NCI-H146 (cell line): ENCODE data around the gene COASY.
"Not testable (repeated sequence)": the region's sequence is repeated elsewhere in the genome, so short reads cannot be mapped to it uniquely, and the experiment has no call there.

Experiments
- DNase-seq: peaks from one replicate; lab custom pipeline; 2025; lab: John Stamatoyannopoulos, UW

Gene COASY

DNA sequence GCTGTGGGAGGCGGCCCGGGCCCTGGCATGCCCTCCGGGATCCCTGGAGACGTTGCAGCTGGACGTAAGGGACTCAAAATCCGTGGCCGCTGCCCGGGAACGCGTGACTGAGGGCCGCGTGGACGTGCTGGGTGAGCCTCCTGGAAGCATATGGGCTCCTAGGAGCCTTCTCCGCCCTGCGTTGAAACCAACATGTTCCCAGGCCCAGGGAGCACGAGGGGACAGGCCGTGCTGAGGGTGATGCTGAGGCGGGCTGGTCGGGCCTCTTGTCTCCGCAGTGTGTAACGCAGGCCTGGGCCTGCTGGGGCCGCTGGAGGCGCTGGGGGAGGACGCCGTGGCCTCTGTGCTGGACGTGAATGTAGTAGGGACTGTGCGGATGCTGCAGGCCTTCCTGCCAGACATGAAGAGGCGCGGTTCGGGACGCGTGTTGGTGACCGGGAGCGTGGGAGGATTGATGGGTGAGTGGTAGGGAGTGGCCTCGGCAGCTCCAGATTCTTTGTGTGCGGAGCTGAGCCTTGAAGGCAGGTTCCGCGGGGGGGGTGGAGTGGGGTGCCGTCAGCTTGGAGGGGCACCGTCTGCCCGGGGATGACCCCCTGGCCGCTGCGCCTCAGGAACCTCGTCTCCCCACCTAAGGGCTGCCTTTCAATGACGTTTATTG is 8.7 kb upstream of the COASY start:
- DNase-seq, result no peak

DNA sequence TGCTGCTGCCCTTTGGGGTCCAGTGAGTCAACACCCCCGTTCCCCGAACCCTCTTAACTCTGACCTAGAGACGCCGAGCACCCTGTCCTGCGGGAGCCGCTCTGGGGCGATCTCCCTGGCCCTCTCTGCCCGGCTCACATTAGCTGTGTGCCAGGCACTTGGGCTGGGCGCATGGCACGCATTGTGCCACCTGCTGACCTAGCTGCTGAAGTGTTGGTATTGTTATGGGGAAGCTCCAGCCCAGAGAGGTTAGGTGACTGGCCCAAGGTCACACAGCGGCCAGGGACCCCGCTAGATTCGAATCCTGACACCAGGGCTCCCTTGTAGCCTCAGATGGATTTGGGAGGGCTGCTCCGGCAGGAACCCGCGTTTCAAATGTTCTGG is 8.1 kb upstream of the COASY start:
- DNase-seq, result no peak

DNA sequence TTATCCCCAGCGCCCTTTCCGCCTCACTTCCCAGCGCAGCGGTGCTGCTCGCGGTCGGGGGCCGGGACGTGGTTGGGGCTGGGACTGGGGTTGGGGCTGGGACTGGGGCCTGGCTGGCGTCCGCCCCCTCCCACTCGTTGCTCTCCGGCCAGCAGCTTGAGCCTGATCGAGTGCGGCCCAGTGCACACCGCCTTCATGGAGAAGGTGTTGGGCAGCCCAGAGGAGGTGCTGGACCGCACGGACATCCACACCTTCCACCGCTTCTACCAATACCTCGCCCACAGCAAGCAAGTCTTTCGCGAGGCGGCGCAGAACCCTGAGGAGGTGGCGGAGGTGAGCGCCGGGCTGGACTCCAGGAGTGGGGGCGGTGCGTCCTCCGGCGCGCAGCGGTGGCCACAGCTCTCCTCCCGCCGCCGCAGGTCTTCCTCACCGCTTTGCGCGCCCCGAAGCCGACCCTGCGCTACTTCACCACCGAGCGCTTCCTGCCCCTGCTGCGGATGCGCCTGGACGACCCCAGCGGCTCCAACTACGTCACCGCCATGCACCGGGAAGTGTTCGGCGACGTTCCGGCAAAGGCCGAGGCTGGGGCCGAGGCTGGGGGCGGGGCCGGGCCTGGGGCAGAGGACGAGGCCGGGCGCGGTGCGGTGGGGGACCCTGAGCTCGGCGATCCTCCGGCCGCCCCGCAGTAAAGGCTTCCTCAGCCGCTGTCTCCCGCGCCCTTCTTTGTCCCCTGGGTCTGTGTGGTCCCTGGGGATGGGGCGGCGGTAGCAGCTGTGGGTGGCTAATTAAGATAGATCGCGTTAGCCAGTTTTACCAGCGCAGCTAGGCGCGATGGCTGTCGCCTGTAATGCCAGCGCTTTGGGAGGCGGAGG is 7.5 kb upstream of the COASY start:
- peak; percentile 87 for DNase-seq

DNA sequence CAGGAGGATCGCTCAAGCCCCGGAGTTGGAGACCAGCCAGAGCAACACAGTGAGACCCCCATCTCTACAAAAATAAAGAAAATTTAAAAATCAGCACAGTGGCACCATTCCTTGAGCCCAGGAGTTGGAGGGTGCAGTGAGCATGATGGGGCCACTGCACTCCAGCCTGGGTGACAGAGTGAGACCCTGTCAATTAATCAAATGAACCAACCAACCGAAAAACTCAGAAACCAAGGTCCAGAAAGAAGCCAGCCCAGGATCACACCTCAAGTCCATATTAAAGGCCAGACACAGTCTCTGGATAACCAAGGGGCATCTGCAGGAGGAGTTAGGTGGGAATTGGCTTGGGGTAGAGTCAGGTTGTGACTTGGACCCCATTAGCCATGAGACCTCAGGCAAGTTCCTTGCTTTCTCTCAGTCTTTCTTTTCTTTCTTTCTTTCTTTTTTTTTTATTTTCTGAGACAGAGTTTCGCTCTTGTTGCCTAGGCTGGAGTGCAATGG is 6.8 kb upstream of the COASY start:
- no peak for DNase-seq

DNA sequence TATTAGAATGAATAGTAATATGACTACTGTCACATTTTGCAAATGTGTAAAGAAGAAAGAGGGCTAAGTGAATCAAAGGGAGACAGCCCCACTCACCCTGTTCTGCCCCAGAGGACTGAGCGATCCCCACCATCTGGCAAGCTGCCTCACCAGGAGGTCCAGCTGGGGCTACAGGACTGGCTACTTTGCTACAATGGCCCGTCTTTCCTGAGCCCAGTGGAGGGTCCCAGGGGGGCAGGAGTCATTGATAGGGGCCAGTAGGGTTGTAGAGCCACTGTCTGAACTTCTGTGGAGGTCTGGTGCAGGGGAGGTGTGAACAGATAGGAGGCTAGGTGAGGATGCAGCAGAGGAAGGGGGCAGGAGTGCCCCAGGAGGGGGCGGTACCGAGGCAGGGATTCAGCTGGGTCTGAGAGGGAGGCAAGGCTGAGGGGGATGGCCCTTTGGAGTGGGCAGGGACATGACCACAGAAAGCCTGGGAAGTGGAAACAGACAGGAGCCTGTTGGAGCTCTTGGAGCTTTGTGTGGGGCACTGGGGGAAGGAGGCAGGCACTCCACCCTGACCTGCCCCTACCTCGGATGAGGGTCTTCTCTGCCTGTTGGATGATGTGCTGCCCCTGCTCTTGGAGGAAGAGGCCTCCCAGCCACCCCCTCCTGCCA is 5.9 kb upstream of the COASY start:
- DNase-seq, result not testable (repeated sequence)

DNA sequence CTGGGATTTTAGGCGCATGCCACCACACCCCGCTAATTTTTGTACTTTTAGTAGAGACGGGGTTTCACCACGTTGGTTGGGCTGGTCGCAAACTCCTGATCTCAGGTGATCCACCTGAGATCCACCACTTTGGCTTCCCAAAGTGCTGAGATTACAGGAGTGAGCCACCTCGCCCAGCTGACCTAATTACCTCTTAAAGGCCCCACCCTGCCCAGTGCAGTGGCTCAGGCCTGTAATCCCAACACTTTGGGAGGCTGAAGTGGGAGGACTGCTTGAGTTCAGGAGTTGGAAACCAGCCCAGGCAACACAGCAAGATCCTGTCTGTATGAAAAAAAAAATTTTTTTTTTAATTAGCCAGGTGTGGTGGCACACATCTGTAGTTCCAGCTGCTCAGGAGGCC is 2.9 kb upstream of the COASY start:
- no peak for DNase-seq

DNA sequence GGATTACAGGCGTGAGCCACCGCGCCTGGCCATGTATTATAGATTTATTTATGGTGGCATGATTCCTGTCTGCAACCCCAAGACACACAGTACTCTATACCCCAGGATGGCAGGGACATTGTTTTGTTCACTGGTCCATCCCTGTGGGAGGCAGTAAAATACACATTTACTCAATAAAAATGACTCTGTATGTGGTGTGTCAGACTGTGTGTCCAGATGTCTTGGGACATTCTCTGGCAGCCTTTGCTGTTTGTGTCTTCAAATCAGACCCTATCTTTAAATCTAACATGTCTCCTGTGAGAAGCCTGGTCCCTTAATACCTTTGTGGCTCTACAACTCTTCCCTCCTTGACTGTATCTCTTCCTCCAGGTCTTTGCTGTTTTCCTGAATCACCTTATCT is 1.7 kb upstream of the COASY start:
- peak; percentile 13 for DNase-seq

DNA sequence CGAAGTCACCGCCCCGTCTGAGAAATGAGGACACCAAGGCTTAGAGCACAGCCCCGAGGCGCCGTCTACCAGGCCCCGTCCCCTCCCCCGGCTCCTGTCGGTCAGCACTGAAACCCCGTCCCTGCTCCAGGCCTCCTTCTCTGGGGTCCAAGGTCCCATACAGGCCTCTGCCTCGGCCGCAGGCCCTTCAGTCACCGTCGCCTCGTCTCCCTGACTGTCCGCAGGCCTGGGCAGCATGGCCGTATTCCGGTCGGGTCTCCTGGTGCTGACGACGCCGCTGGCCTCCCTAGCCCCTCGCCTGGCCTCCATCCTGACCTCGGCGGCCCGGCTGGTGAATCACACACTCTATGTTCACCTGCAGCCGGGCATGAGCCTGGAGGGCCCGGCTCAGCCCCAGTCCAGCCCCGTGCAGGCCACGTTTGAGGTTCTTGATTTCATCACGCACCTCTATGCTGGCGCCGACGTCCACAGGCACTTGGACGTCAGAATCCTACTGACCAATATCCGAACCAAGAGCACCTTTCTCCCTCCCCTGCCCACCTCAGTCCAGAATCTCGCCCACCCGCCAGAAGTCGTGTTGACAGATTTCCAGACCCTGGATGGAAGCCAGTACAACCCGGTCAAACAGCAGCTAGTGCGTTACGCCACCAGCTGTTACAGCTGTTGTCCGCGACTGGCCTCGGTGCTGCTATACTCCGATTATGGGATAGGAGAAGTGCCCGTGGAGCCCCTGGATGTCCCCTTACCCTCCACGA is 617 bp downstream of the COASY start:
- DNase-seq, result no peak

DNA sequence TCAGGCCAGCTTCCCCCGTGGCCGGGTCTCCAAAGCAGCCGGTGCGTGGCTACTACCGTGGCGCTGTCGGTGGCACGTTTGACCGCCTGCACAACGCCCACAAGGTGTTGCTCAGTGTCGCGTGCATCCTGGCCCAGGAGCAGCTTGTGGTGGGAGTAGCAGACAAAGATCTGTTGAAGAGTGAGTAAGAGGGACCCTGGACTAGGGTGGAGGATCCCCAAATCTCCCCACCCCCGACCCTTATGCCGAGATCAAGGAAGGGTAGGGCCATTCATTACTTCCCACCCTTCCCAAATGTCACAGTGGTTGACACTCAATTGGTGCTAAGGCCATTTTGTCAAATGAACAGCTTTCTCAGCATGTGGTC is 1.2 kb downstream of the COASY start:
- no peak for DNase-seq

DNA sequence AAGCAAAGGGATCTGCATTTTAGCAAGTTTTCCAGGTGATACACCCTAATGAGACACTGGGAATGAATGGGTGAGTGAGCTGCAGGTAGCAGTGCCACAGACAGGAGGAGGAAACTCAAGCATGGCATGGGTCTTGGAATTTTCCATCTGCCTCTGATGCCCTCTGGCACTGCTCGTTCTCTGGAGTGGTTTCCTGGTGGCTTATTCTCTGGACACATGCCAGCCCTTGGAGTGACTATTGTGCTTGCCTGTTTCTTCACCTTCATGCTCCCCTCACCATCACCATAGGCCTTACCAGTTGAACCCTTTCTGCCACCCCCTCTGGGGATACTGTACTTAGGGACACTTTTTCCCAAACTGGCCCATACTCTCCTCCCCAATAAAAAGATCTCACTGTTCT is 1.6 kb downstream of the COASY start:
- no peak for DNase-seq

DNA sequence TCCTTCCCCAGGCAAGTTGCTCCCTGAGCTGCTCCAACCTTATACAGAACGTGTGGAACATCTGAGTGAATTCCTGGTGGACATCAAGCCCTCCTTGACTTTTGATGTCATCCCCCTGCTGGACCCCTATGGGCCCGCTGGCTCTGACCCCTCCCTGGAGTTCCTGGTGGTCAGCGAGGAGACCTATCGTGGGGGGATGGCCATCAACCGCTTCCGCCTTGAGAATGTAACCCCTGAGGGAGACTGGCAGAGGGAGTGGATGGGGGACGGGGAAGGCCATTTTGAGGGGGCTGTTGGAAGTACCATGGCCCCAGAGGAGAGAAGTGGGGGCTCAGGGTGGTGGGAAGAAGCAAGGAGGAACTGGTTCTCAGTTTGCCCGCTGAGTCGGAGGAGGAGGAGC is 2.0 kb downstream of the COASY start:
- DNase-seq, result no peak

DNA sequence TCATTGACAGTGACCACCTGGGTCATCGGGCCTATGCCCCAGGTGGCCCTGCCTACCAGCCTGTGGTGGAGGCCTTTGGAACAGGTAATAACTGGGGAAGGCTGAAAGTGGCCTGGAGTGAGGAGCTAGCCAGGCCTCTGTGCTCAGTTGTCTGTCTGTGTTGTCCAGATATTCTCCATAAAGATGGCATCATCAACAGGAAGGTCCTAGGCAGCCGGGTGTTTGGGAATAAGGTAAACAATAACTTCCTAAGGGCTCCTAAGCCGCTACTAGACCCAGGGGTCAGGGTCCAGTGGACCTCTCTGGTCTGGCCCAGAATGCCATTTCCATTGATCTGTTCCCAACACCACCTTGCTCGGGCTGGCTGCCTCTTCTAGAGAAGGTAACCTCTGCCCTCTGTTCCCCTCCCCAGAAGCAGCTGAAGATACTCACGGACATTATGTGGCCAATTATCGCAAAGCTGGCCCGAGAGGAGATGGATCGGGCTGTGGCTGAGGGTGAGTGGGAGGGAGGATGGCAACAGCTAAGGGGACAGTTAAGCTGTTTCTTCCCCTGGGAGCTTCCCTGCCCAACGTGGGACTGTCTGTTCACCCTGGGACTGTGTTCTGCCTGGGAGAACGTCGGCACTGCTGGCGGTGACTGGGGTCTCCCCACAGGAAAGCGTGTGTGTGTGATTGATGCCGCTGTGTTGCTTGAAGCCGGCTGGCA is 3.0 kb downstream of the COASY start:
- DNase-seq, result no peak

DNA sequence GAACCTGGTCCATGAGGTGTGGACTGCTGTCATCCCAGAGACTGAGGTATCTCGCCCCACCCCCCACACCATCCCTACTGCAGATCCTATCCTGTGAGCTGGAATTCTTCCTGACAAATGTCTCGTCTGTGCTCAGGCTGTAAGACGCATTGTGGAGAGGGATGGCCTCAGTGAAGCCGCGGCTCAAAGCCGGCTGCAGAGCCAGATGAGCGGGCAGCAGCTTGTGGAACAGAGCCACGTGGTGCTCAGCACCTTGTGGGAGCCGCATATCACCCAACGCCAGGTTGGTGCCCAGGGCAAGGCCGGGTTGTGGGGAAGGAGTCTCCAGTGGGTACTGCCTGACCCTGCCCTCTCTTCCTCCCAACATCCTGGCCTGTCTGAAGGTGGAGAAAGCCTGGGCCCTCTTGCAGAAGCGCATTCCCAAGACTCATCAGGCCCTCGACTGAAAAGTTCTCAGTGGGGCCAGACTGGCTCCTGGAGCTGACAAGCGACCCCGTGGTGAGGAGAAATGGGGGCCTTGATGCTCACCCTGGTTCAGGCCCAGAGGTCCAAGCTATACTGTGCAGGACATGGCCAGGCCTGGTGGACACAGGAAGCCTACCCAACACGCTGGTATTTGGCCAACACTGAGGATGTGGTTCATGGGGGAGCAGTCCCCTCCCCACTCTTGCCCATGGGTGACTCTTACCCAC is 3.7 kb downstream of the COASY start:
- DNase-seq, result no peak

DNA sequence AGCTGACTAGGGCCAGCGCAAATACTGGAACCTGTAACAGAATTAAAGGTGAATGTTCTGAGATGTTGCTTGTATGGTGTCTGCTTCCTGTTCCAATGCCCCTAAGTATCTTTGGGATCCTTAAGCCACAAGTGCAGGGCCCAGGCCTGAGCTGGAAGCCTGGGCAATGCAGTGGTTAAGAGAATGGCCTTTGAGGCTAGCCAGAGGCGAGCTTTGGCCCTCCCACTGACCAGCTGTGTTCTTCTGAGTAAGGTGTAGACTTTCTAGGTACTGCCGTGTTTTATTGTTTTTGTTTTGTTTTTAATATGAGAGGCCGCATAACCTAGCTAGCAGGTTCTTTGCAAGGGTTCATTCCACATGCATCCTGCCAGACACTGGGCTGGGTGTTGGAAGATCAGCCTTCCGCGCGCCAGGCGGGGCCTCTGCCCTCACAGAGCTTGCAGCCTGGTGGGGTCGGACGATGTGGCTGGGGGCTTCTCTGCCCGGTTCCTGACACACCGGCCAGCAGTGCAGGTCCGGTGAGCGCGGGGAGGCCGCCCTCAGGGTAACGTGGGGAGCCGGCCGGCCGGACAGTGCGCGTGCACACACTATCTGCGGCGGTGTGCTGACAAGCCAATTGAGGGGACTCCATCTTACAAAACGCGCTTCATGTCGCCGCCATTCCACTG is 4.4 kb downstream of the COASY start:
- no peak for DNase-seq

DNA sequence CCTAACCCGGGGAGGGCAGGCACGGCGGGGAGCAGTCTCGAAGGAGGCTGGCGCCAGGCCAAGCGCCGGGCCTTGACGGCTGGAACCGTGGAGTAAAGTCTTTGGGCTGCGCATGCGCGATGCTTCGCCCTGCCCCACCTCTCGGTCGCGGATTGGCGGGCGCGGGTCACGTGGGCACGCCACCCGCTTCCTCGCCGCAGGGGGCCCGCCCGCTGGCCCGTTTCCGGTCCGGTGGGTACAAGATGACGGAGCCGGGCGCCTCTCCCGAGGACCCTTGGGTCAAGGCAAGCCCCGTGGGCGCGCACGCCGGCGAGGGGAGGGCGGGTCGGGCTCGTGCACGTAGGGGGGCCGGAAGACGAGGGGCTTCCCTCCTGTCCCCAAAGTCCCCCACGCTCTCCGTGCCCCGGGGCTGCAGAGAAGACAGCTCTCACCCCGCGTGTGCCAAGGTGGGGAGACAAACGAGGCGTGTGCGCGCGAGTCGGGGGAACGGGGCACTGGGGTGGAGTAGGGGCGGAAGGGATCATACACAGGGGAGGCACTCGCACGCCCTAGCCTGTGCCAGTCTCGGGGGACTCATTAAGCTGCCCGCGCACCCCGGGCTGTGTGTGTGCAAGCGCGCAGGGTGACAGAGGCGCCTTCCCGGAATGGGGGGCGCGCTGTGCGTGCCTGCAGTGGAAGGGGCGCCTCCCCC is 5.1 kb downstream of the COASY start, which contains the start of gene MLX:
Gene MLX (plus strand): TSS at position 218 of the 691 bp plus-strand sequence. CDS start 25 bp downstream, at position 243.
- DNase-seq, result peak; percentile 93

DNA sequence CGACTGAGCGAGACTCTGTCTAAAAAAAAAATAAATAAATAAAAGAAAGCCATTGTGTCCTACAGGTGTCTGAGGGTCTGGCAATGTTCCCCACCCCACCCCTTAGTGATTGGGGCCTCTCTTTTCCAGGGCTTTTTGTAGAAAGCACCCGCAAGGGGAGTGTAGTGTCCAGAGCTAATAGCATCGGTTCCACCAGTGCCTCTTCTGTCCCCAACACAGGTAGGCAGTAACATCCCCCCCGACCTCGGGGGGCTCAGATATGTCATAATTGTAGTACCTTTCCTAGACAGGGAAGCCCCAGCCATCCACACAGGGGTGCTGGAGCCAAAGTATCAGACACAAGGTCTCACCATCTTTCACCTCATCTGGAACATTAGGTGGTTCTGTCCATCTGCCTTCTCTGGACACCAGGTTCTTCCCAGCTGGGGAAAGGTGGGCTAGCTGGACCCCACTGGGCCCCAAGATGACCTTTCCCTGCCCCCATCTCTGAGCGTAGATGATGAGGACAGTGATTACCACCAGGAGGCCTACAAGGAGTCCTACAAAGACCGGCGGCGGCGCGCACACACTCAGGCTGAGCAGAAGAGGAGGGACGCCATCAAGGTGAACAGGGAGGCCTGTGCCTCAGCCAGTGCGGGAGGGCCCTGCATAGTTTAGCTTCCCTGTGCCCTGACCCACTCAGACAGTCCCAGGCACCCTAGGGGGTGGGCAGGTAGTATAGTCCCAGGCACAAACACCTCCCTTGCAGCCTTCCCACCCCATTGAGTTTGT is 6.6 kb downstream of the COASY start:
- no peak for DNase-seq

DNA sequence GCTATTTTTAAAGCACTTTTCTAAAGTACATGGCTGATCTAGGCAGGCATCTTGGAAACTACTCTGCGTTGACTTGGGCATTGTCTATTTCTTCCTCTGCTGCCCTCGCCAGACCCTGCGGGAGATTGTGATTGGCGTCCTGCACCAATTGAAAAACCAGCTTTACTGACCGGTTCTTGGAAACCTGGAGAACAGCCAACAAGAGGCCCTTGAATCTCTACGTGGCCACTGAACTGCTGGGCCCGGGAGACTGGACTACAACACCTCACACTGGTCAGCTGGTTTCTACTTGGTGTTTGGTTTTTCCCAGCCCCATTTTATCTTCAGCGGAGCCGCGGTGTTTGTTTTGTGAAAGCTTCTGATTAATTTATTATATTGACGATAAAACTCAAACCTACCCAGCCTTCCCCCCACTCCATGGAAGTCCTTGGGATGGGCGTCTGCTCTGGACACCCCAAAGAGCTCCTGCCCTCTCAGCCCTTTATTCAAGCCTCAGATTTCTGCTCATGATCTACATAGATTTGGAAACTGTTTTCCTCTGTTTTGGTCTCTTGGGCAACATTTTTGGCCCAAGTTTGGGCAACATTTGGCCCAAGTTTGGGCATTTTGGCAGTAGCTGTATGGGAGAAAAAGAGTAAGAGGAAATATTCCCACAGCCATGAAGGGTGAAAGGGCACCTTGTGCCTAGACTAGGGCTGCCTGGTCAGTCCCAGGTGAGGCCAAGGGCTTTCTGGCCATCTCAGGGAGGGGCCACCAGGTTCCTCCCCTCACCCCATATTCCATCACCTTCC is 9.7 kb downstream of the COASY start:
- no peak for DNase-seq

DNA sequence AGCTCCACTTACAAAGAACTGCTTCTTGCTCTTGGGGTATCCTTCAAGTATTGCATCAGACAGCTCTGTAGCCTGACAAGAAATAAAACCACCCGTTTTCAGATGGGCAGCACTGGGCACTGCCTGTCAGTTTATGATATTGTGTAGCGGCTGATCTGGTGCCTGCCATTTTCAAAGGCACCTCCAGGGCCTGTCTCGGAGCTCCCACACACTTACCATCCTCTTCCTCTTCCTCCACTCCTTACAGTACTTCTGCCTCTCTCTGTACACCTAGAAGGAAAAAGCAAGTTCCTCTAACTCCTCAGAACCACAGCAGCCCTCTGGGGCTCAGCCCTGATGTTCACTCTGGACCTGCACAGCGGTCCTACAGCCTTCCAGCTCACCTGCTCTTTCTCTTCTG is 11.1 kb downstream of the COASY start:
- no peak for DNase-seq
